K562 (cell line): ENCODE results near the gene ZNF622. TPM values are rescaled to one million over a fixed set of nuclear protein-coding genes. Genes with fewer than 3 reads are reported as not detected.

Experiments used
- ATAC-seq: fragments of 200-7000 bp; cut with Tn5 transposase; 3 replicates; pipeline ENCODE4 v1.9.1; 2020; ENCODE audit warnings: moderate library complexity
- BruUV-seq: library from RNA; stranded (reverse); fragments of 400-500 nt; replicated peaks from 2 replicates; lab custom pipeline; 2021; lab: Mats Ljungman, UMichigan
- CTCF ChIA-PET: fragments of 300-600 bp; formaldehyde crosslinking; extraction: SDS; loops from one replicate; lab custom pipeline; 2021; ENCODE audit warnings: low intra/inter-chr PET ratio; lab: Yijun Ruan, JAX
- POLR2A ChIA-PET: fragments of 300-600, 350-650 bp; sonication (Branson Sonifier 250); formaldehyde crosslinking; extraction: SDS; loops from one replicate; lab custom pipeline; 2021; ENCODE audit warnings: antibody characterized with exemption, inconsistent platforms; lab: Yijun Ruan, JAX
- DNase-seq, 4 experiments: peaks; one replicate each; pipeline versions ENCODE4 v3.0.0 to v3.0.0-alpha.2; 2011 to 2018; ENCODE audit warnings: low spot score in 3 of 4, mixed read lengths in 3 of 4; ENCODE audit errors: extremely low read depth in 1 of 4
- FAIRE-seq: peaks from 2 replicates; lab custom pipeline; 2011; peaks lifted over from hg19 to GRCh38; lab: Jason Lieb, UNC
- H2AFZ ChIP-seq: 2 replicates; pipeline ENCODE4 v1.6.0; 2011; ENCODE audit warnings: low read depth, low read length, control low read depth, inconsistent platforms
- H3K27ac ChIP-seq: fragments of 200-600 bp; 3 replicates; pipeline ENCODE4 v1.8.0; 2011; ENCODE audit warnings: low read depth, mild to moderate bottlenecking, control low read depth, inconsistent platforms, low read length, moderate library complexity, mixed read lengths; ENCODE audit errors: extremely low read depth
- H3K27me3 ChIP-seq, 2 experiments: fragments of 300-600 bp in 1 of 2; 2 replicates in 1 of 2; 3 replicates in 1 of 2; pipeline versions ENCODE4 v1.6.0 to v1.8.0; 2011; ENCODE audit warnings: inconsistent platforms in 2 of 2, low read length in 2 of 2, mild to moderate bottlenecking in 1 of 2, mixed read lengths in 1 of 2, moderate library complexity in 1 of 2; ENCODE audit not compliant: control insufficient read depth in 2 of 2, insufficient read depth in 2 of 2
- H3K36me3 ChIP-seq: fragments of 300-600 bp; 3 replicates; pipeline ENCODE4 v1.8.0; 2011; ENCODE audit warnings: mild to moderate bottlenecking, low read length, inconsistent platforms; ENCODE audit not compliant: control insufficient read depth, insufficient read depth
- H3K4me1 ChIP-seq, 2 experiments: fragments of 200-600 bp in 1 of 2; replicated peaks in 1 of 2; 2 replicates in 1 of 2; 3 replicates in 1 of 2; pipeline versions ENCODE4 v1.5.1 to v1.8.0; 2011; ENCODE audit warnings: inconsistent platforms in 2 of 2, low read length in 2 of 2, mild to moderate bottlenecking in 1 of 2, mixed read lengths in 1 of 2, moderate library complexity in 1 of 2; ENCODE audit not compliant: control insufficient read depth in 2 of 2, insufficient read depth in 2 of 2
- H3K4me2 ChIP-seq: 2 replicates; pipeline ENCODE4 v1.6.1; 2011; ENCODE audit warnings: low read length, control low read depth, inconsistent platforms, mixed read lengths; ENCODE audit not compliant: insufficient read depth
- H3K4me3 ChIP-seq: fragments of 200-600 bp; sonication (generic), shearing (Covaris generic); 2 replicates; pipeline ENCODE4 v1.5.1; 2016; ENCODE audit warnings: control low read depth, inconsistent platforms
- H3K79me2 ChIP-seq: fragments of 200-600 bp; 3 replicates; pipeline ENCODE4 v1.8.0; 2011; ENCODE audit warnings: low read length, inconsistent platforms; ENCODE audit not compliant: control insufficient read depth, insufficient read depth
- H3K9ac ChIP-seq, 2 experiments: 2 replicates each; pipeline versions ENCODE4 v1.6.0 to v1.6.1; 2011; ENCODE audit warnings: low read depth in 2 of 2, low read length in 2 of 2, control low read depth in 1 of 2, inconsistent platforms in 1 of 2, mild to moderate bottlenecking in 1 of 2, mixed read lengths in 1 of 2; ENCODE audit not compliant: insufficient read depth in 1 of 2
- H3K9me1 ChIP-seq: one replicate; pipeline ENCODE4 v1.6.0; 2011; ENCODE audit warnings: inconsistent platforms, mild to moderate bottlenecking, low read length, moderate library complexity; ENCODE audit not compliant: control insufficient read depth, insufficient read depth
- H3K9me3 ChIP-seq: replicated peaks from 2 replicates; pipeline ENCODE4 v1.5.1; 2011; ENCODE audit warnings: low read depth, low read length, inconsistent platforms; ENCODE audit not compliant: control insufficient read depth, insufficient read depth
- H4K20me1 ChIP-seq: replicated peaks from 2 replicates; pipeline ENCODE4 v1.6.1; 2011; ENCODE audit warnings: low read length, inconsistent platforms, mixed read lengths; ENCODE audit not compliant: control insufficient read depth, insufficient read depth
- CBFA2T2 ChIP-seq: fragments of 450-650 bp; conservative IDR thresholded peaks from 2 replicates; pipeline ENCODE4 v1.6.1; 2017; ENCODE audit warnings: mild to moderate bottlenecking
- IRF9 ChIP-seq: fragments of 450-650 bp; IDR thresholded peaks from 2 replicates; pipeline ENCODE4 v1.6.1; 2016; ENCODE audit warnings: missing biosample characterization, missing genetic modification characterization
- PTTG1 ChIP-seq: fragments of 450-650 bp; IDR thresholded peaks from 2 replicates; pipeline ENCODE4 v1.6.1; 2016; ENCODE audit warnings: low read depth, mild to moderate bottlenecking, missing genetic modification characterization, missing compliant biosample characterization
- RBFOX2 ChIP-seq: fragments of 200-400 bp; formaldehyde crosslinking; IDR thresholded peaks from 2 replicates; pipeline ENCODE4 v1.6.1; 2017; ENCODE audit warnings: low read depth, mild to moderate bottlenecking, low read length, moderate library complexity
- WGBS: fragments of 100-300 bp; shearing (Covaris generic); methylation state at CpG from one replicate; pipeline ENCODE4 v1.1.6; 2016; ENCODE audit warnings: low coverage, mixed read lengths; ENCODE audit not compliant: insufficient coverage; ENCODE audit errors: missing lambda C conversion rate; 5-methylcytosine and 5-hydroxymethylcytosine counted together
- in situ Hi-C: fragments of 300-500 bp; cut with MboI; formaldehyde crosslinking; loops from 4 replicates; pipeline ENCODE4 v1.15.0; 2018; ENCODE audit warnings: inconsistent platforms, mixed read lengths
- intact Hi-C: fragments of 100-400 bp; cut with micrococcal nuclease; formaldehyde crosslinking; loops from 2 replicates; pipeline ENCODE4 v1.14.2; 2022
- polyA plus RNA-seq, 8 experiments: library from polyadenylated mRNA; depleted of rRNA in 4 of 8; stranded (reverse) in 5 of 8; unstranded in 3 of 8; fragments of >200 nt; fragmentation: Nextera tagmentation in 2 of 8; fragmentation: Illumina TruSeq in 1 of 8; extraction: Ambion mirVana in 2 of 8; extraction: Trizol in 1 of 8; gene quantifications; 2 replicates each; pipeline versions ENCODE4 v1.2.1 to v1.2.3, GENCODE V29; 2011 to 2014; ENCODE audit warnings: inconsistent platforms in 1 of 8, missing spikeins in 1 of 8
- total RNA-seq, 7 experiments: library from RNA; depleted of rRNA in 6 of 7; stranded (reverse); fragments of >200 nt in 6 of 7; fragmentation: Illumina TruSeq in 2 of 7; extraction: Trizol in 2 of 7; gene quantifications; 2 replicates each; pipeline versions ENCODE4 v1.2.1 to v1.2.3, GENCODE V29; 2011 to 2021; ENCODE audit warnings: low replicate concordance in 1 of 7

Gene ZNF622
- total and polyA plus RNA-seq, 9 of the 15 experiments (the other 6 are each of a cell fraction or from before 2014, with no cell fraction given) = 9.6 to 51.5 (median 32.3) TPM

GRCh38 chr5:16482891-16483290, 17.3 kb upstream of the ZNF622 start:
- Histone ChIP-seq H3K27me3 (peaks cover 5% of the 10 kb centered on the region in 2 experiments; a peak in 2 of 5 replicates), H3K9ac (no peak overlapping the region), H3K79me2 (no peaks in the 10 kb centered on the region), H2AFZ (no peak overlapping the region), H3K9me1 (no peaks in the 10 kb centered on the region), H3K4me3 (no peak overlapping the region), H3K4me2 (no peak overlapping the region), H4K20me1 (no peaks in the 10 kb centered on the region), H3K36me3 (no peaks in the 10 kb centered on the region), H3K9me3 (no peaks in the 10 kb centered on the region), H3K27ac (no peak overlapping the region), H3K4me1 (no peaks in the 10 kb centered on the region)
- BruUV-seq = no TSS peak
- in situ Hi-C loops = no loop called here
- ATAC-seq (no peak), FAIRE-seq (no peak), DNase-seq (no peak)
- ChIA-PET POLR2A (interaction anchor here (1.7 kb wide), 1 partner anchor 17 kb away, joined by 4 read pairs; no protein-coding TSS in a partner anchor), CTCF (no interaction called here)
- WGBS = 3% methylated on average over 2 of the region's 2 CpGs
- TF ChIP-seq CBFA2T2 = 0 out of 2 replicates have a peak, but pooled peaks have one; percentile 11
- TF ChIP-seq IRF9 (tag) = no peak
- intact Hi-C loops = loop anchor here (10.0 kb wide), 1 partner anchor 182 kb away; no protein-coding TSS in a partner anchor

- H3K27ac ChIP-seq = no peak overlapping the region
- FAIRE-seq (no peak), ATAC-seq (no peak), DNase-seq (no peak)
- no peak overlapping the region for H3K4me2 ChIP-seq
- no peaks in the 10 kb centered on the region for H3K36me3 ChIP-seq
- ChIA-PET POLR2A (interaction anchor here (0.6 kb wide), 1 partner anchor 71 kb away, joined by 3 read pairs; no protein-coding TSS in a partner anchor), CTCF (interaction anchor here (0.7 kb wide), 1 partner anchor 722 kb away, joined by 3 read pairs; no protein-coding TSS in a partner anchor)
- no TSS peak for BruUV-seq
- TF ChIP-seq PTTG1 (tag) (no peak), RBFOX2 (no peak)
- no peaks in the 10 kb centered on the region for H3K9me3 ChIP-seq
- no peak overlapping the region for H3K4me3 ChIP-seq
- 2% methylated on average over 6 of the region's 6 CpGs for WGBS
- intact Hi-C loops = loop anchor here (10.0 kb wide), 1 partner anchor 184 kb away; no protein-coding TSS in a partner anchor
- no peaks in the 10 kb centered on the region for H3K4me1 ChIP-seq
- no peak overlapping the region for H3K9ac ChIP-seq
- no peak overlapping the region for H2AFZ ChIP-seq
- H3K27me3 ChIP-seq = peaks cover 0 to 2% of the 10 kb centered on the region in 2 experiments; a peak in 1 of 5 replicates
- H3K79me2 ChIP-seq = no peaks in the 10 kb centered on the region
- in situ Hi-C loops = no loop called here
- no peaks in the 10 kb centered on the region for H3K9me1 ChIP-seq
- no peaks in the 10 kb centered on the region for H4K20me1 ChIP-seq
Observed at GRCh38 chr5:16480821-16481538, 15.4 kb upstream of the ZNF622 start.
